ENCODE results near the gene MAPK8IP1.
"Not testable (repeated sequence)": the region's sequence is repeated elsewhere in the genome, so short reads cannot be mapped to it uniquely, and the experiment has no call there.

Gene MAPK8IP1

GRCh38 chr11:45890886-45891550, 5.6 kb downstream of the MAPK8IP1 start:
- no peak for DNase-seq

GRCh38 chr11:45892856-45893255, 7.4 kb downstream of the MAPK8IP1 start:
- DNase-seq = no peak

GRCh38 chr11:45894555-45895247, 9.2 kb downstream of the MAPK8IP1 start:
- DNase-seq = no peak

GRCh38 chr11:45895553-45896259, 10.3 kb downstream of the MAPK8IP1 start:
- no peak for DNase-seq

- DNase-seq = no peak
These were observed 11.1 kb downstream of the MAPK8IP1 start for GRCh38 chr11:45896422-45896984.

GRCh38 chr11:45897556-45897955, 12.1 kb downstream of the MAPK8IP1 start:
- no peak for DNase-seq

GRCh38 chr11:45899086-45899447, 13.6 kb downstream of the MAPK8IP1 start:
- no peak for DNase-seq

GRCh38 chr11:45899448-45900174, 14.2 kb downstream of the MAPK8IP1 start:
- peak; percentile 39 to 47 for DNase-seq

GRCh38 chr11:45900175-45900800, 14.8 kb downstream of the MAPK8IP1 start:
- DNase-seq = not testable (repeated sequence)

GRCh38 chr11:45900916-45901617, 15.6 kb downstream of the MAPK8IP1 start:
- DNase-seq = no peak

- DNase-seq = no peak
These were observed 16.2 kb downstream of the MAPK8IP1 start for GRCh38 chr11:45901626-45902025.

GRCh38 chr11:45902452-45903380, 17.3 kb downstream of the MAPK8IP1 start:
- no peak for DNase-seq

GRCh38 chr11:45904309-45904915, 19.0 kb downstream of the MAPK8IP1 start:
- no peak for DNase-seq

GRCh38 chr11:45905095-45905494, 19.6 kb downstream of the MAPK8IP1 start:
- no peak for DNase-seq

GRCh38 chr11:45905576-45905975, 20.1 kb downstream of the MAPK8IP1 start:
- DNase-seq = not testable (repeated sequence)

- no peak for DNase-seq
These were observed 20.7 kb downstream of the MAPK8IP1 start for GRCh38 chr11:45906096-45906682.

- no peak for DNase-seq
These were observed 21.6 kb downstream of the MAPK8IP1 start, which contains the start of gene FREY1 for GRCh38 chr11:45906965-45907611. Gene FREY1 (minus strand): TSS chr11:45907271. CDS start chr11:45907245, 26 bp downstream.

GRCh38 chr11:45907911-45908370, 22.5 kb downstream of the MAPK8IP1 start:
- DNase-seq = no peak

Data from activated CD4-positive, alpha-beta T cell treated with anti-CD3 and anti-CD28 coated beads, Interleukin-2, amount 50 U/mL, for 4 hours (primary cell).